Activated T-helper 17 cell treated with anti-CD3 and anti-CD28 coated beads, Interleukin-2, amount 50 U/mL, for 72 hours (primary cell): ENCODE data around the gene VSIG2. TPM values are rescaled to one million over a fixed set of nuclear protein-coding genes. Genes with fewer than 3 reads are reported as not detected.

Experiments
- total RNA-seq, 2 donors: library from RNA; stranded (reverse); gene quantifications; one replicate each; pipeline ENCODE4 v1.2.3, GENCODE V29; 2022

The VSIG2 gene
- total RNA-seq, 2 donors from 2014 or later: not detected

Other genes starting within 250 kb of the VSIG2 start
- gene OR8B12, start 208.6 kb downstream of the VSIG2 start, total RNA-seq: not detected
- not detected for gene OR8A1, start 182.3 kb downstream of the VSIG2 start, total RNA-seq
- gene PANX3, start 140.8 kb downstream of the VSIG2 start, total RNA-seq: not detected
- gene TBRG1, start 129.4 kb downstream of the VSIG2 start, total RNA-seq: 10 to 100 TPM; 28.8 to 30.0 TPM
- 10 to 100 TPM in 1 of 2 donors, 1 to 10 TPM in 1; 7.5 to 10.5 TPM for gene SIAE, start 78.5 kb downstream of the VSIG2 start, total RNA-seq
- 1 to 10 TPM; 1.3 to 2.8 TPM for gene SPA17, start 78.4 kb downstream of the VSIG2 start, total RNA-seq
- gene NRGN, start 12.3 kb downstream of the VSIG2 start, total RNA-seq: 1 to 10 TPM; 7.3 to 8.0 TPM
- gene ESAM, start 10.0 kb upstream of the VSIG2 start, total RNA-seq: under 1 TPM; 0.50 to 0.84 TPM
- gene MSANTD2, start 48.2 kb upstream of the VSIG2 start, total RNA-seq: 10 to 100 TPM in 1 of 2 donors, 1 to 10 TPM in 1; 6.9 to 10.6 TPM
- 1 to 10 TPM; 8.1 TPM for gene ROBO3, start 113.2 kb upstream of the VSIG2 start, total RNA-seq
- gene ROBO4, start 145.6 kb upstream of the VSIG2 start, total RNA-seq: not detected
- gene HEPN1, start 167.0 kb upstream of the VSIG2 start, total RNA-seq: not detected
- gene HEPACAM, start 183.8 kb upstream of the VSIG2 start, total RNA-seq: not detected
- gene CCDC15, start 201.9 kb upstream of the VSIG2 start, total RNA-seq: 1 to 10 TPM; 5.5 to 8.7 TPM